Measurements from ENCODE around the gene HLA-DMA.
A peak's percentile ranks its signal among the peaks of the same experiment; 100 is the strongest.
"Not testable (repeated sequence)": the region's sequence is repeated elsewhere in the genome, so short reads cannot be mapped to it uniquely, and the experiment has no call there.

HLA-DMA gene

DNA sequence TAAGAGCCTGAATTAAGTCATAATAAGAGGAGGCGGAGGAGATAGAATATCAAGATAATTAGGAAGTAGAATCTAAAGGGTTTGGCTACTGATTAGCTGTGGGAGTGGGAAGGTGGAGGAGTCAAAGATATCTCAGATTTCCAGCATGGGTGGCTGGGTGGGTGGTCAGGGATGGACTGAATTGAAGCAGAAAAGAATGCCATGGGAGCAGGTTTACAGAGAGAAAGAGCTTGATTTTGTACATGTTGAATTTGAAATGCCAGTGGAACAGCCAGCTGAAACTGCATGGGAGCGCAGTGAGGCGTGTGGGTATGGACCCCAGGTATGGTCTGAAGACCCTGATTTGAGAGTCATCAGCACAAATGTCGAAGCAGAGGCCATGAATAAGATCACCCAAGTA, 1.4 kb upstream of the HLA-DMA start:
- DNase-seq, result no peak

DNA sequence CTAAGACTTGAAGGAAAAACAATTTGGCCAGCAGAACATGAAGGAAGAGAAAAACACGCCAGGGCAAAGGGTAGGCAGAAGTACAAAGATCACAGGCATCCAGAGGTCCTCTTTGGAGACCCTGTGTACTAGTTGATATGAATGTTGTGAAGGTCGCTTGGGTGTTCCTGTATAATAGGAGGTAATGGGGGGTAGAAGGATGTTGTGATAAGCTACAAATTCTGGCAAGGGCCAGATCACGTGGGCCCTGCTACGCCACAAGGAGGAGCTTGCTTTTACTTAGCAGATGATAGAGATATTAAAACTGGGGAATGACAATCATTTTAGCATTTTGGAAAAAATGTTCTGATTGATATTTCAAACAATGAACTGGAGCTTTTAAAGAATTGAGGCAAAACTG, 878 bp upstream of the HLA-DMA start:
- DNase-seq, result no peak

DNA sequence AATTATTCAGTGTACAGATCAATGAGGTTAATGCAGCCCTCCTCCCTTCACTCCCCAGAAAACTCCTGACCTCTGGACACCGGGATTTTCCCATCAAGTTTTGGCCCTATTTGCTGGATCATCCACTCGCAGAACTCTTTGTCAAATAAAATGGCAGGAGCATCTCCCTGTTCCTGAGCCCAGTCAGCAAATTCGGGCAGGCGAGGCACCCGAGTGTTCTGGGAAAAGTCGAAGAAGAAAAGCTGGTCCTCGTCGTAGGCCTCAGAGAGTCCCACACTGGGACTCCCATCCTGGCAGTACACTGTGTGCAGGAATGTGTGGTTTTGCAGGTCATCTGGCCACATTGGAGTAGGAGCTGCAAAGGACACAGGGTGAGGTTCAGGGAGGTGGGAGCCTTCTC, 2.4 kb downstream of the HLA-DMA start:
- DNase-seq, result no peak

DNA sequence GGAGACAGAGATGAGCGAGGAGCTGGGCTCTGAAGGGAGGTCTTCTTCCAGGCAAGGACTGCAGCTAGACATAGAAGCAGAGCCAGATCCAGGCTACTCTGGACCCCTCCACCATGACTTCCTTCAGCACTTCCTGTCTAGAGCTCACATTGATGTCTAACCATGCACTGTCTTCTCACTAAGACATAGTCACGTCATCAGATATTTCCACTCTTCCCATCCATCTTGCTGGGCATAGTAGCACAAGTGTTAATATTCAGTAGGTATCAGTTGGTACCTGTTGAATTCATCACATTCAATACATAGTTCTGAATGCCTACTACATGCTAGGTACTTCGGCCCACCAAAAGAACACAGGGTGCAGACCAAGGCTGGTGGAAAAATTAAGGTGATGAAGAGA, 2.9 kb downstream of the HLA-DMA start:
- no peak for DNase-seq

DNA sequence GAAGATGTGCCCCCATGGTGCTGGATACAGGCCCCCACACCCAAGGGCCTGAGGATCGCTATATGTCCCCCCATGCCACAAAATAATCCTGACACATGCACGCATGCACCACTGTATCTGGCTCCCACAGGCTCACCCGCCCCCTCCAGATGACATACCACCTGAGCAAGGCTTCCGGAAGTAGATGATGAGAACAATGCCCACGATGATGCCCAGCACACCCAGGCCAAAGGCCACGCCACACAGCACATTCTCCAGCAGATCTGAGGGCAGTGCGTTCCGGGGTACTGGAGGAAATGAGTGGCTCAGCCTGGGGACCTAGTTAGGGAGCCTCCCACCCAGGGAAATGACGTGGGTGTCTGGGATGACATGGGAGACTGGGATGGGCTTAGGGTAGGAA, 3.8 kb downstream of the HLA-DMA start:
- DNase-seq, result no peak

DNA sequence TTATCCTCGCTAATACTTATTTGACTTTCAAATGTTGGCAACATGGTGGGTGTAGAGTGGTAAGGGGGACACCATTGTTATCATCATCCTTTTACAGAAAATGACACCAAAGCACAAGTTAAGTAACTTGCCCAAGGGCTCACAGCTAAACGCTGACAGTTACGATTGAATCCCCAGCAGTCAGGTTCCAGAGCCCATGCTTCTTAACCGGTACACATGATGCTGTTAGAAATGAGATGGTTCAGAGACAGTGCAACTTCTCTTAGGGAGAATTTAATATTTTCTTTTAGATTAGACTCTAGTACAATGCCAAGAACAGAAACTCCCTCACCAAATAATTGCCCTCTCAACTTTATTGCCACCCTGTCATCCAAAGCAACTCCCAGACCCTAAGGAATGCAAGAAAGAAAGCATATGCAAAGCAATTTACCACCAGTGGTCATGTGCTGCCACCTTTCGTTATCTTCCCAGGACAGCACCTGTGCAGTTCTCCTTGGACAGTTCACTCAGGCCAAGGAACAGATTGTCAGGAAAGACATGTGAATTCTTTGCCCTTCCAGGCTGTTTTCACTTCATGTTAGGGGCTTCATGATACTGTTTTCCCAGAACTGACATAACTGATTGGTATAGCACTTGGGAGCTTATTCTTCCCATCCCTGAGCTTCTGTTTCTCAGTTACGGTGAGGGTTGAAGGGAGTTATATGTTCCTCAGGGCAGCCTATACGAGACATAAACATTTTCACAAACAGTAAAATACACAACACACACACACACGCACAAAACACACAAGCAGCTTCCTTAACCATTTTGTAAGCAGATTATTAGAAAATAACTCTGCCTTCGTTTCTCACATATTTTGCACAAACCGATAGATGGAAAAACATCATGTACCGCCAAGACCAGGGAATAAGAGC, 5.1 kb downstream of the HLA-DMA start:
- peak; percentile 39 for DNase-seq

DNA sequence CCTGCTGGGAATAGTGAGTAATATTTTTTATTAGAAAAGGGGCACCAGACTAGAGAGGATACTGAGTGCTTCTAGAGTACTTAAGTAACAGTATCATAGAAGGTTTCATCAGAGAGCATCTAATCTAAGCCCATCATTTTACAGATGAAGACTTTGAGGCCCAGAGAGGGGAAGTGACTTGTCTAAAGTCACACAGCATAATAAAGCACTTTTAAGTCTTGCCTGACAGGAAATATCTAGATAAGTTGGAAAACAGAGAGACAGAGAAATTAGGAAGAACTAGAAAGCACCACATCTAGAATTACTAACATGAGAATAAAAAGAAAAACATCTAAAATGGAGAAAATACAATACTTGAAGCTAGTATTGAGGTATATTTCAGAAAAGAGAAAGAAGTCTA, 6.0 kb downstream of the HLA-DMA start:
- DNase-seq, result no peak

DNA sequence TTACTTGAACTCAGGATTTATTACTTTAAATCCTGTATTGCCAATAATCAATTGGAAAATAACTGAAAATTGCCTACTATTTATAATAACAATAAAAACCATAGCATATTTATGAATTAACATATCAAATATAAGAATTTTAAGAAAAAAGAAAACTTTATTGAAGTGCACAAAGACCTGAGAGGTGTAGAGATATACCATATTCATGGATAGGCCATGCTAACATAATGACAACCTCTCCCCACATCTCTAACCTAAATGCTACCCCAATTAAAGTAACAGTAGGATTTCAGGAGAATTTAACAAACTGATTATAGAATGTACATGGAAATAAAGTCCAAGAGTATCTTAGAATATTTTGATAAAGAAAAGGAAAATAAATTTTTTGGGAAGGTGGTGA, 6.9 kb downstream of the HLA-DMA start:
- DNase-seq, result no peak

DNA sequence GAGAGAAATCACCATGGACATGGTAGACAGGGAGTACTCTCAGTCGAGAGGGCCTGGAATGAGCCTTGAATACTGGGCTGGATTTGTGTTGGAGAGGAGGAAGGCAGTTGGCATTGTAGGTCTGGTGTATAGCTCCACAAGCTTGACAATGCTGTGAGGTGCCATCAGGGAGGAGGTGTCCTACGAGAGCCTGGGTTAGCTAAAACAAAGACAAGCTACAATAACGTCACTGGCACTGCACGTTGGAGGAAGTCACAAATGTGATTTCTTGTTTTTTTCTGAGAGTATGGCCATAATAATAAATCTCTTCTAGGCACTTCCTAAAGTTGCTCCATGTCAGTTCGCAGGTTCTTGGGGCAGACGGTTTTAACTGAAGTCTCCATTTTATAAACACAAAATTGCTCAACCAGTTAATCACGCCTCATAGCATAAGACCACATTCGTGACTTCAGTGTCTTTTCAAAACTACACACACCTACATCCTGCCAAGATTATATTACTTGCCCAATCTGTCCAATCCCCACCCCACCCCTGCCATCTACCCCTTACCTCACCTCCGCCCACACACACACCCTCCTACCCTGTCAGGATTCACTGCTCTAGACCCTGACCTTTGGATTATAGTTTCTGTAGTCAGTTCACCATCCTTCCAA, 7.7 kb downstream of the HLA-DMA start:
- DNase-seq, result no peak

DNA sequence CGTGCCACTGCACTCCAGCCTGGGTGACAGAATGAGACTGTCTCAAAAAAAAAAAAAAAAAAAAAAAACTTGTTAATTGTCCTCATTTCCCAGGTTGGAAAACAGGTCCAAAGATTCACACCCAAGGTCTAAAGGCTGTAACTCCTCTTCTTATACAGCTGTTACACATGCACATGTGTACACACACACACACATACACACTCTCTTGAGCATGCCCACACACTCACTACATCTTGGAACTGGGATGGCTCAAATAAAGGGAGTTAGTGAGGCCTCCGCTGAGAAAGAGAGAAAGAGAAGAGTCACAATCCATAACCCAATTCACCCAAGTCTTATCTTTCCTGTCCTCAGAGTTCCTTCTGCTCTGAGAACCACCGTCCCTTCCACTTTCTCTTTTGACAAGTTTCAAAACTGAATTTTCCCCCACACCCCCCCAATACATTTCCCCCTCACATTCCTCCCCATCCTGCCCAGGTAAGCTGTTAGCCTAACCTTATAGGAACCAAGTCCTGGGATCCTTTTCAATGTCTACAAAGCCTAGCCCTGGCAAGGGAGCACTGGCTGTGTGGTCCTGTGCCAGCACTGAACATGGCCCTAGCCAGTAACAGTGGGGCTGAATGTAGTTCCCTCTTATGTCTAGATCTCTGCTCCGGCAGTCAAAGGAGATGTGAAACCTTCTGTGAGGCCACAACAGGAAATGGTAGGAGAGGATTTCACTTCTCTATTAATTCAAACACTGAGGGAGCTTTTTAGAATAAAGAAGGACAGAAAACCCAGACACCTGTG, 8.8 kb downstream of the HLA-DMA start:
- DNase-seq, result peak; percentile 42

DNA sequence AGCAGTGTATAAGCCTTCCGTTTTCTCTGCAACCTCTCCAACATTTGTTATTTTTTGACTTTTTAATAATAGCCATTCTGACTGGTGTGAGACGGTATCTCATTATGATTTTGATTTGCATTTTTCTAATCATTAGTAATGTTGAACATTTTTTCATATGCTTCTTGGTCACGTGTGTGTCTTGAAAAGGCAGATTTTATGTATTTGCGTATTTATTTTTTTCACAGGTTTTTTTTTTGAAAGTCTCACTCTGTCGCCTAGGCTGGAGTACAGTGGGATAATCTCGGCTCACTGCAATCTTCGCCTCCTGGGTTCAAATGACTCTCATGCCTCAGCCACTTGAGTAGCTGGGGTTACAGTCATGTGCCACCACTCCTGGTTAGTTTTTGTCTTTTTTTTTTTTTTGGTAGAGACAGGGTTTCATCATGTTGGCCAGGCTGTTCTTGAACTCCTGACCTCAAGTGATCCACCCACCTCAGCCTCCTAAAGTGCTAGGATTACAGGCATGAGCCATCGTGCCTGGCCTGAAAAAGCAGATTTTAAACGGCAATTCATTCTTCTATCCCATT, 10.3 kb downstream of the HLA-DMA start:
- not testable (repeated sequence) for DNase-seq

DNA sequence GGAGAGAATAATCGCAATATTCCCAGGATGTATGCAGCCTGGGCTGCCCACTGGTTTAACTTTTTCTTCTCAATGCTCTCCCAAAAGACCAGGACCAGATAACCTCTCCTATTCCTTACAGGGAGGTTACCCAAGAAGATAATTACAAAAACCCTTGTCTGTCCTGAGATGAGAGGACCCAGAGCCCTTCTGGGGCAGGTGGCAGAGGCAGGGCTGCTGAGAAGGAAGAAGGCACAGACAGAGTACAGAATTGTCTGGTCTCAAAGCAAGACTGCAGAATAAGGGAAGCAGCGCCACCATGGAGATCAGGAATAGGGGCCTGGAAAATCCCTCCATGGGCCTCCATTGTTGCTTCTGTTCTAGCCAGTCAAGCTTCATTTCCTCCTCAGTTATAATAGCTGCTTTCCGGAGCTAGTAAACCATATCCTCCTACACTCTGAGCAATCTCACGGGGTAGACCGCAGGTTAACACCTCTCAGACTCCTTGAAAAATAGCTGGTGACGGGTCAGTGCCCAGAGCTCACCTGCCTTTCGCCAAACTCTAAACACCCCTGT, 11.6 kb downstream of the HLA-DMA start:
- peak; percentile 39 for DNase-seq

DNA sequence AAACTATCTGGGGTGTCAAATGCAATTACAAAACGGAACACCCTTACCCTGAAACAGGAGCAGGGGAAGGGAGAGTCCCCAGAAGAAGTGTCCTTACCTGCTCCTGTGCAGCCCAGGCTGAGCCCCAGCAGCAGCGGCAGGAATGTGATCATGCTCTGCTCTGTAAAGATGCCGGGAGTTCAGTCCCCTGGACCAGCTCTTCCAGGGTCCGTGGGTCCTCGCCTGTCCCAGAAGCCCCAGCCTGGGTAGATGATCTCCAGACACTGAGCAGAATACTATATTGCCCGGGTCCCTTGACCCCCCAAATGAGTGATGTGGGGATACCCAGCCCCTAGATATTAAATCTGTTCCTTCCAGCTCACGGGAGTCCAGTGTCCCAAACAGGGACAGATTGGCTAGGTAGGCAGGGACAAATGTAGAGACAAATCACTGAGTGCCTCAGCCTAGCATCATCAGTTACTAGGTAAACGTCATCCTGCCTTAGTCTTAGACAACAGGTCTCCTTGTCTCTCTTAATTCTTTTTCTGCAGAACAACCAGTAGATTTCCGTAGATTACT, 12.2 kb downstream of the HLA-DMA start, which contains the start of gene HLA-DMB:
TSS of gene HLA-DMB (minus strand) at position 373 of the 558 bp plus-strand sequence. CDS start at position 152, 221 bp downstream.
- peak; percentile 54 for DNase-seq

DNA sequence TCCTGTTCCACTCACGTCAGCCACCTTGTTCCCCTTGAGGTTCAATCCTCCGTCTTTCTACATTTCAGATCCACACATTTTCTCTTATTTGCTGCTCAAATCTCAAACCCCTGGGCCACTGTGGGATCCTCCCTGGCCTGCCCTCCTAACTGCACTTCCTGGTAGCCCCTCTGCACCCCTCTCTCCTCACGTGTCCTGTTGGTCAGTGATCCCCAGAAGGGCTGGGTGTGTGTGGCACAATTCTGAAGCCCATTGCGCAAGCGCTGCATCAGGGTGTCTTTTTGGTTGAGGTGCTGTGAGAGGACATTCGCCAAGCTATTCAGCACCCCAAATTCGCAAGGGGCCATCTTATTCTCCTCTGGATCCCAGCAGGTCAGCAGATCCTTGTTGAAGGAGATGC, 14.4 kb downstream of the HLA-DMA start:
- DNase-seq, result no peak

DNA sequence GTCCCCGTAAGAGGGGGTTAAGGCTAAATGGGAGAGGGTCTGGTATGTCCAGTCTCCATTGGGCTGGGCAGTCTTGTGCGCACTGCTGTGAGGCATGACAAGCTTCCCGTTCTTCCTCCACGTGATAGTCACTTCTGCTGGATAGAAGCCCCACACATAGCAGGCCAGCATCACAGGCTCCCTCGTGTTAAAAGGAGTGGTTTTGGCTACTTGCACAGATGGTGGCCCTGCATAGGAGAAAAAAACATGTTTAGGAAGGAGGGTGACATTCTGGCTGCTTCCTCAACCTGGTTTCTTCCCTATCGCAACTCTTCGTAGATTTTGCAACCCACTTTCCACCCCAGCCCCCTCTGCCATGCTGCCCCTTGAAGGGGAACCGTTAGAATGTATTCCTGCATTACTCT, 15.7 kb downstream of the HLA-DMA start:
- no peak for DNase-seq

DNA sequence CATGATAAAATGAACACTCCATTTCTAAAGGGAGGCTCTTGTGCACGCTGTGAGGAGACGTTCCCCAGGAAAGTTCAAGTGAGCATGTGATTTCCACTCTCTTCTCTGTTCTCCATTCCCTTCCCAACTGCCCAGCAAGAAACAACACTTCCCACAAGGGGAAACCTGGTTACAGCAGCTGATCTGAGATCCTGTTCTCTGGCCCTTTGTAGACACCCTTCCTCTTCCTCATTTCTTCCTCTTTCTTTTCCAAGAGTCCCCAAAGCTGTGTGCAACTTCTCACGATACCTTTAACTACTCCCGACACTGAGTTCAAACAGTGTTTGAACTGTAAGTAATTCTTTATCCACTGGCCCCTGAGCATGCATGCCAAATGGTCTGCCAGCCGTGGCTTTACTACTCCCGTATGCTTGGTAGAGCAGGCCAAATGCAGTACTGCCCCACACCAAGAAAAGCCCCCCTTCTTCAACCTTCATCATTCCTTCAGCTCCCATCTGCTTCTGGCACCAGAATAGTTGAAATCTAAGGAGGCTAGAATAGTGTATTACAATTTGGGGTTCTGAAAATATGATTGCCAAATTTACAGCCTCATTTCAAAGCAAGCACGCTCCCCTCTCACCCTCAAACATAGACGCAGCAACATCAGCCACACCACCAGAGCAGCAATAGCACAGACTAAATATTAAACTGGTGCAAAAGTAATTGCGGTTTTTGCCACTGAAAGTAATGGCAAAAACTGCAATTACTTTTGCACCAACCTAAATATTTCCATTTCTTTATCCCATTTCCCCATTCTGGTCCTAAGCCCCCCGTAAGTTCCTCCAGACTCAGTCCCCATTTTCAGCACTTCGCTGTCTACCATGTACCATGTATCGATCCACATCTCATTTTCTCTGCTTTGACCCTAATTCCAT, 16.4 kb downstream of the HLA-DMA start:
- DNase-seq, result no peak

DNA sequence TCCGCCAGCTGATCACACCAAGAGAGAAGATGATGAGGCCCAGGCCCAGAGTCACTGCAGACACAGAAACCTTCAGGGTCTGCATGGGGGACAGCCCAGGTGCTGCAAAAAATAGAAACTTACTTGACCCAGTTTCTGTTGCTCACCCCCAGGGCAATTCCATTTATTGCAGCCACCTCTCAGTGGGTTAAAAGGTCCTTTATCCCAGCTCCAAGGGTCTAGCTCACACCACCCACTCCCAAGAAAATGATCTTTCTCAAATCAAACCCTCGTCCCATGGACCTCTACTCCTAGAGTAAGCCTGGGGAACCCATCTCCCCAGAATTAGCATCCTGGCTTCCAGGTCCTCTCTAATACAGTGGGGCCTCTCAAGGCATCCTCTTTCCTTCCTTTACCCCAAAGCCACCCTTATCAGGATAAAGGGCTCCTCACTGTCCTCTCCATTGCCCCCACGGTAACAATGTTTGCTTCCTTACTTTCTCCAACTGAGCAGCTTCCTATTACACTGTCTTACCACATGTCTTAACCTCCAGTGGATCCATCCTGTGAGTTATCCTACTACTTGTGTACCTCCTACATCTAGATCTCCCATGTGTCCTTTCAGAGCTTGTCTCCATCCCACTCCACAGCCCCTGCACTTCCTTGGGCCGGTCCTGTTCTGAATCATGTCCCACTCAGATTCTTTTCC, 17.2 kb downstream of the HLA-DMA start:
- DNase-seq, result no peak

DNA sequence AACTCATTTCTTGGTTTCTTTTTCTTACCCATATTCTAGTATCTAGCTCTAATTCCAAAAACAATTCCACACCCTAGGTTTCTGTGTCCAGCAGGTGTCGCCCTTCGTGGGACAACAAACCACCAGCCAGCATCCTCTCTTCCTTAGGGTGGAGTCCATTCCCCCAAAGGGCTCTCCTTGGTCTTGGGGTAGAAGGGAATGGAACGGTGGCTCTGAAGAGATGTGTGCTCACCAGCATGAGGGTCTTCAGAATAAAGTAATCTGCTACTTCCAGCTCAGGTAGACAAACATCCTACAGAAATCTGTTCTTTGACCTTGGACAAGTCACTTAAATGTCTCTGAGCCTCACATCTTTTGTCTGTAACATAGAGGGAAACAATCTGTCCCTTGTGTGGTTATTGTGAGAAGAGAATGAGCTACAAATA, 19.2 kb downstream of the HLA-DMA start:
- peak; percentile 77 for DNase-seq

DNA sequence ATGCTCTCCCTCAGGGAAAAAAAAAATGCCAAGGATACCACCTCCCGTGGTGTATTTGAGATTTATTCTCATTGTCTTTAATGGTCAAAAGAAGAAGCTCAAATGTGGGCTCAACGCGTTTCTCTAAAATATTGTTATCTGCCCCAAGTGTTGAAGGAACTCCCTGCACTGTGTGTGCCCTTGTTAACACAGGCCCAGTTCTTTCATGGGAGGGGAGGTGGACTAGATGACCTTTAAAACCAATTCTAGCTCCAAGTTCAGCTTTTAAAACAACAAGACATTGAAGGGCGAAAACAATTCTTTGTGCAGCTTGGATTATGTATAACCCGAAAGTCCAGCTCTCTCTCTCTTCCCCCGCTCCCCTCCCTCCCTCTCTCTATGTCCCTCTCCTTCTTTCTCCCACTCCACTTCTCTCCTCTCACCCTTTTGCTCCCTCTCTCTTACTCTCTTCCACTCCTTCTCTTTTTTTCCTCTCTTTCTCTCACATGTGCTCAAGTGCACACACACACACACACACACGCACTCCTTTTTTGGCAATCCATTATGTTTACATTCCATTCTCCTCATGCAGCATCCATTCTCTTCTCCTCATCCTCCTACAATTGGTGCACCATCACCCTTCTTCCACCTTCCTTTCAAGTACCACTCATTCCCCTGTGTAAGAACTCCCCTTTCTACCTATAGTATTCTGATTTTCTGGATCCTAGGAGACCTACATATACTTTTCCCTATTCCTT, 20.6 kb downstream of the HLA-DMA start:
- DNase-seq, result no peak

DNA sequence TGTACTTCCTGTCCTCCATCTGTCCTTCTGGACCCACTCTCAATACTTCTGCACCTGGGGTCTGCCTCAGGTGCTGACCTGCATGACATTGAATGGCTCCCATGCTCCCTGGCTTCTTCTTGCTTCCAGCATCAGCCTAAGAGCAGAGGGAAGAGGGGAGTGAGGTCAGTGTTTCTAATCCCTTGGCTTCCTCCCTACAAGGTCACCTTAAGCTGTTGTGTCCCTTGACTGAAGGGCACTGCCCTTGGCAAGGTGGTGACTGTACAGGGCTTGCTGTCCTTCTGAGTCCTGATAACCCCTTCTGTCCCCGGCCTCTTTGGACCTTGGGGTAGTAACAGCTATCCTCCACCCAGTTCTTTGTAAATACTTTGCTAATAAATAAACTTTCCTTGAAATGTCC, 21.7 kb downstream of the HLA-DMA start:
- DNase-seq, result no peak

Measured in activated T-cell treated with anti-CD3 and anti-CD28 coated beads, Interleukin-2, amount 50 U/mL, for 1 hour (primary cell).